LoVo (cell line): ENCODE measurements around the gene NEB.

Experiments
- DNase-seq: peaks from one replicate; pipeline ENCODE4 v3.0.0-alpha.2; 2016; ENCODE audit warnings: low spot score

Gene NEB

DNA sequence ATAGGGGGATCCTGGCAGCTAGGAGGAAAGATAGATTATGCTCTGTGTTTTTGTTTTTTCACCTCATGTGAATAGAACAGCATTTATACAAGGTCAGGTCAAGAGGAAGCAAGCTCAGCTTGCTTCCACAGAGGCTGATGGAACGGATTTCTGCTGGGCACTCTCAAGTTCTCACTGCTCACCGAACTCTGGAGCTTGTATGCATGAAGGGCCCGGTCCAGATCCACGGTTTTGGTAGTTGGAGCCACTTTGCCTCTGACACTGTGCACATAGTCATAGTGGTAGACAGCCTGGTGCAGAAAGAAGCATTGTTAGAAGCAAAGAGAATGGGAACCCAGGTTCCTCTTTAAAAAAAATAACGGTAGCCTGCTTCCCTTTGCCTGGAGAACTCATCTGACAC, 182.7 kb downstream of the NEB start:
- DNase-seq = no peak

DNA sequence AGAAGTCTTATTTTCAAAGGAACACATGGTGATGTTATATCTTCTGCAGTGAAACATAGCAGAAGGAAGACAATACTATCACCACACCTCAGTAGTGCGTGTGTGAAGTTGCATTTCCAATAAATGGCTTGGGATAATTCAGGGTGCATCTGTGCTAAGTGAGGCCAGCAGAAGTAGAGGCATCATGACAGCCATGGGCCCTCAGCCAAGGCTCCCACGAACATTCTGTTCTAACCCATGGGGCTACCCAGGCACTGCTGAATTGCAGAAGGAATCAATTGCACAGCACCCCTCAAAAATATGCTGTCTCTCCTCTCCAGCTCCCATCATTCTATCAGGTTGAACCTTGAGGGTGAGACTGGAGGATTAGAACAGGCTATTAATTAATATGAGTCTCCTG, 185.1 kb downstream of the NEB start:
- DNase-seq = no peak

DNA sequence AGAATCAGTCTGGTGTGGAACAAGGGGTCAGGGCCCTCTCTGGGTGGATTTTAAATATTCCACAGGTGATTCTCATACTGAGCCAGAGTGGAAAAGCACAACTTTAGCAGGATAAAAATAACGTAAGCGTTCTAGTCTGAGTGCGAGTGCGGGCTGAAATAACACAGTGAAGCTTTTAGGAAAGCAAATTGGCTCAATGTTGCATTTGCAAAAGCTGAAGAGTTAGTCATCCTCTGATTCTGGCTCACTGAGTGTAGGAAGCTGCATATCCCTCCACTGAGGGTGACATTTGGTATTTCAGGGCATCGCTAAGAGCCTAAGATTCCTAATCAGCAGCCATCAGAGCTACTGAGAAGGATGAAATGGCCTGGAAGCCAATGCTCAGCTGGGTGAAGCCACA, 189.8 kb downstream of the NEB start:
- no peak for DNase-seq

DNA sequence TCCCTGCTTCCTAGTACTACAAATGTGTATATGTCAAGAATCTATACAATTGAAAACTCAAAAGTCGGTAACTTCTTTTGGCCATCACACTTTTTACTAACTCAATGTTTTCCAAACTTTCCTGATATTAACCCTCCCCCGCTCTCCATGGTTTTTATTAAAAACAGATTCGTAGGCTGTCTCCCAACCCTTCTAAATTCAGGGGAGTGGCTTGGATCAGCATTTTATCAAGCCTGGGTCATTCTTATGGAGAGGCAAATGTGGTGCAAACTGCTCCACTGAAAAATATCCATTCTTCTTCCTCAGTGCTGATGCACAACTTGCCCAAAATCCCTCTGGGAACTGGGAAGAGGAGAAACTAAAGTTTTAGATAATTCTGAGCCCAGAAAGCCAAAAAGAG, 190.4 kb downstream of the NEB start:
- no peak for DNase-seq

DNA sequence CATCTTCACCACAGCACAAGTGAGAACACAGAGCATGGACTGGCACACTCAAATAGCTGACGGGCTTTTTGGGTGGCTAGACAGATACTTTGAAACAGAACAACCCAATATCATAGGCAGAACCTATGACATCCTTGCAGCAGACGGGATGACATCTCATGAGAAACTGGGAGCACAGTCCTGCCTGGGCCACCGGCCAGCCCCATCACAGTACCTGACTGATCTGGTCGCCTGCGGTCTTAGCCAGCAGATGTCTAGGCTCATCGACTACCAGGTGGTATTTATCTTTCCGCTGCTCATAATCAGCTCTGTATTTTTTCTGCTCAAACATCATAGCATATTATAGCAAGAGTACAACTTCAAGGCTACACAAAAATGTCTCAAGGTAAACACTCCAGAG, 200.3 kb downstream of the NEB start:
- DNase-seq = no peak

DNA sequence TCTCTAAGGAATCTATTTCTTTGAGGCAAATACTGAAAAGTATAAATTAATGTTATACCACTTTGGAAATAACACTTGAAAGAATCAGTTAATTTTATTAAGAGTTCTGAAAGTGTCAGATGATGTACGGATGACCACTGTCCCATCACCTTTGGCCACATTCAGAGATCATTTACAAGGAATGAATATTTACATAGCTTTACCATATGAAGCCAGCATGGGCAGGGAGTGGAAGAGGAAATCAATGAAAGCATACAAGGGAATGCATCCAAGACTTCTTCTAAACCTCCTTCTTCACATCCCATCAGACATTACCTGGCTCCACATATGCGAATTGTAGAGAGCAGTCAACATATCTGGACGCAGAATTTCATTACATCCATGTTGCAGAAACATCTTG, 201.1 kb downstream of the NEB start:
- DNase-seq = no peak

DNA sequence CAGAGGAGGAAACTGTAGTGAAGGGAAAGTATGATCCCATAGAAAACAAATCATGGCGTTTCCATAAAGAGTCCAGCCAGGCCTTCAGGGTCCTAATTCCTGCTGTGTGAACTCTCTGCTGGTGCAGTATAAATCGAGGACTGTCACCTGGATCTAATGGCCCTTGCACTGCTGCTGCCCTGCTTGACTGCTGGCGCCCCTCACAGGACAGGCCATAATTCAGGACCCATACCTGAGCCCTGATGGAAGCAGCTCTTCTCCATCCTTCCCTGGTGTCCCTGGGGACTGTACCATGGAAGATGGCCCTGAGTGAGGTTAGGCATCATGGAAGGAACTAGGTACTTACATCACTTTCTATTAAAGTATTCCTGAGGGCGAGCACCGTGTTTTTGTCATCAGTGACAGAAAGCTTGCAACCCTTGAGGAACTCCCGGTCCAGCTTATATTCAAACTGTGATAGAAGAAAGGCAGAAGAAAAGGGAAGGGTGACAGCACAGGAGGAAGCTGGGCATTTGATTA, 207.6 kb downstream of the NEB start:
- DNase-seq = no peak

DNA sequence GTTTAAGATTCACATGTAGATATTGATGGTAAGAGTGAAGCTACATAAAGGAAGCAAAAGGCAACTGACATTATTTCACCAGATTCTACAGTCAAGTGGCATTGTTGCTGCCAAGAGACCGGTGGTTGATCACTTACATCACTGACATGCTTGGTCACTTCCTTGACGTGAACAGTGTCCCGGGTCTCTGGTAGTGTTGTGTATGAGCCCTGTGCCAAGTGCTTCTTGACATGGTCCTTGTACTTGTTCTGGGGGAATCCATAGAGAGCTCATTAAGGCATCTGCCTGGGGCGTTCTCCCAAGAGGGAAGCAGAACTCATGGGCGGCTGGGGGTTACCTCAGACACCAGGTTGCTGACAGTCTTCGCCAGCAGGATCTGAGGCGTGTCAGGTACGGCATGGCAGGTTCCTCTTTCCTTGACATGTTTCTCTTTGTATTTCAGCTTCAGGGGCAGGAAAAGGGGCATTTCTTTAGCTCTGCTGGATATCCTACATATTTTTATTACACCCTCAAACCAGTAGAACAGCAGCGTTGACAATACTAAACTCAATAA, 208.4 kb downstream of the NEB start:
- DNase-seq = no peak

DNA sequence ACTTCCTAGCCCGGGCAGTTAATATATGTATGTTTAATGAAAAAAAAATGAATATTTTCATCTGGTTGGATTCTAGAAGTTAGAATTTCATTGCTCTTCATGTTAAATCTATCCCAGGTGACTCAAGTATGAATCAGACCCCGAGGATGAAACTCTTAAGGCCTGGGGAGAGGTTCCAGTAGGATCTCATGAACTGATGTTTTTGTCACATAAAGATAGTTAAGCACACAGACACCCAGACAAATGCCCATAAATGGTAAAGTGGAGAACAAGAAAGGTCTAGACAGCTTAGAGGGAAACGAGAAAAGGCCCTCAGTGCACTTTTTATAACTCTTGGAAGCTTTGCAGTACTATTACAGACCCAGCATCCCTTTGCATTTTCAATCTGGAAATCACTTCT, 210.4 kb downstream of the NEB start:
- DNase-seq = no peak

DNA sequence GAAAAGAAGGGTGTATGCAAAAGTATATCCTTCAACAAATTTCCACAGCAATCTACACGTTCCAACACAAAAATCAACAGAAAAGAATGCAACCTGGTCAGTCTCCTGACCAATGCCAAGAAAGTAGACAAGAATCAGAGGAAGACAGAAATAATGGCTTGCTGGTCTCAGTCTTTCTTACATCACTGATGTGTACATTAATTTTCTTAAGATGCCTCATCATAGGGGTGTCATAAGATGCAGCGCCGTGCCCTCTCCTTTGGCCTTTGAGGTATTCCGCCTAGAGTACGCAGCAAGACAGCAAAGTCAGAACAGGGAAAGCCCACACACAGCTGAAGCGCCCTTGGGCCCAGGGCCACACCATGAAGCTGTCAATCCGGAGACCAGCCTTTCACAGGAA, 211.7 kb downstream of the NEB start:
- no peak for DNase-seq

DNA sequence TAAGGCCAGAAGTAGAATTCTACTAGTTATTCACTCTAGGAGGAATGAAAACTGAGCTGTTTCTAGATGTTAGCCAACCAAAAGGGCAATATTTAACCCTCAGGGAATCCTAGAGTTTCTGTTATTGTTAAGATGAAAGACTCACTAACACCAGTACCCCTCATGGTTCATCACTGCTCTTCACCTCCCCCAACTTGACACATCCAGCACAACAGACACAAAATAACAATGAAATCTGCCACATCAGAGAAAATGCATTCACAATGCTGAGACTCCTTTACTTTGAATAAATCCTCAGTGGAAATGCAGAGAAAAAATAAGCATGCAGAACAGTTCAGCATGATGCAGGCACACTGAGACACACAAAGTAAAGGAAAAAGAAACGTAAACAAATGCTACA, 213.3 kb downstream of the NEB start:
- no peak for DNase-seq

DNA sequence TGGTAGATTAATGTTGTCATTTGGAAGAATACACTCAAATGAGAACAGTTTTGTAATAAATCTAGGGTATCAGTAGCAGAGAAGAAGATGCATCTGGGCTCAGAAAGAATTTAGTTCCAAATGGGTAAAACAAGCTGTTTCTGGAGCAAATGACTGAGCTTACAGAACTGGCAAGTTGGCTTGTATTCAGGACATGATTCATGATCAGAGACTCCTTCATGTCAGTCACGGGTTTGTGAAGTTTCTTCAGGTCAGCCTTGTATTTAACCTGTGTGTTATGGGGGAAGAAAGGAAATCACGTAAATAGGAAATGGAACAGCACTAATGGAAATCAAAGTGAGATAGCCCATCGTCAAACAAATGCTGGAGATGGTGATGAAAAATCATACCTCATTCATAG, 215.5 kb downstream of the NEB start:
- no peak for DNase-seq

DNA sequence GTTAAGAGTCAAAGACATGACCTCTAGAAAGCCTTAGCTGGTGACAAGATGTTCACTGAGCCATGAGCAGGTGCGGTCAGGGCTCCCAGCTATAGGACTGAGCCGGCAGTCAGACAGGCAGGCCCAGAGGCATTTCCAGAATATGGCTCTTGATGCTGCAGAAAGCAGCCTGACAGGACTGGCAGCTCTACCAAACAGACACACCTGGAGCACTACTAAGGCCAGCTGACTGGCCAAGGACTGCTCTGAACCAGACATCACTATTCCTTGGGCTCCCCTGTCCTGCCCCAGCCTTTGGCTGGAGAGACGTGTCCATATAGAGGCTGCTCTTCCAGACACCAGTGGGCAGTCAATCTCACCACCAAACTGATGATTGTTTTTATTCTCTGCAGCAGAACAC, 225.8 kb downstream of the NEB start:
- DNase-seq = no peak

DNA sequence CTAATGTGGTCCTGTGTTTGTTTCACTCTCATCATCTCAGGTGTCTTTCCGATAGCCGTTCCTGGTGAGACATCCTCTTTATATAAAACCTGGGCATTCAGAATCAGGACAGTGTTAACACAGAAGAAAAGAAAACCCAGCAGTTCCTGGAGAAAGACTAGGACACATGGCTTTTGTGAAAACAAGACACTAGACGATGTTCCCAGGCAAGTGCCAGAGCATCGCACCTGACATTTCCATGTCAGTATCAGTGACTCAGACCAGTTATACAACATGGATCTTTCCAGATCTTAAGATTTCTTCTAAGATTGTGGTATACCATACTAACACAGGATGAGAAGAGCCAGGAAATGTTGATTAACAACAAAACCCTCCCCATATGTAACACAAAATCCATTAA, 228.1 kb downstream of the NEB start:
- DNase-seq = no peak

DNA sequence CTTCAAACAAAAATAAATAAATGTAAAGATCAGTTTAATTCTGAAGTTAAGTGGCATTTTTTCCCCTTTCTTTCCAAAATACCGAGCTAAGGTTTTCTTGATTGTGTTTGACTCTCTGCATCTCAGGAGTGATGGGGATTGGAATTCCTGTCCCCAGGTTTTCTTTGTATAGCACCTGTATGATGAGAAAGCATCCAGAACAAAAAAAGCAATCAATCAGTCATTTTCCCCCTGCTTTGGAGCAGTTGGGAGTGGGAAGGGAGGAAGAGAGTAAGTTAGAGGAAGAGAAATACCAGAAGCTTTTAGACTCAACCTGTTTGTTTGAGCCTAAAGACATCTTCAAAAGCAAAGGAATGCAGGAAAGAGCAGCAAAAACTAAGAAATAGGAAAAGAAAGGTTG, 236.1 kb downstream of the NEB start:
- no peak for DNase-seq

DNA sequence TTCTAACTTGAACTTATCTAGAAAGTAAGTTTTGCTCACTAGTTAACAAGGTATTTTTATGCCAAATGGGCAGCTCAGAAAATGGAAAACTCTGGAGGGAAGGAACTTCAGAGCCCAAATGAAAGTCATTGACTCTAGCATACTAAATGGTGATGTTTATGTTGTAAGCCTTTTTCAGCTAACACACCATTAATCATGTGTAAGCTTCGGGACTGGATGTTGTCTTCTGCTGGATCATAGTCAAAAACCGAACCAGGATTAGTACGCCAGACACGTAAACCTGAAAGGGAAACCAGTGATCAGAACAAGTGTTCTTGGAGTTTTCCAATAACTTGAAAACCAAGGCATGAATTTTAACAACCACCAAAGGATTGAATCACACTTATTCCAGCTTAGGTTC, 242.8 kb downstream of the NEB start:
- no peak for DNase-seq

DNA sequence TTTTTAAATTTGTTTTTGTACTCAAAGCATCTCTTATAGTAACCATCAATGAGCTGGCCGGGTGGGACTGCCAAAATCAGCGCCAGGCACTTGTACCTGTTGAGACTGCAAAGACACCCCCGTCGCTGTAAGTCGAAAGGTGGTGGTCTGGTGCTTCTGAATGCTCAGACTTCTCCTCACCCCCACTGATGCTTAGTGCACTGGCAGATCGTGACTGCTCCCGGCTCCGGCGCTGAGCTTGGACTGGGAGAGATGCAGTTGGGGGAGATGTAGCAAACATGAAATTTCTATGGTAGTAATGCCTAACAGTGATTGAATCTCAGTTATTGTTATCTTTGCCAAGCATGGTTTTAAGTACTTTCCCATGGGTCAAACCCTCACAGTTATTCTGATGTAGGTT, 244.0 kb downstream of the NEB start:
- no peak for DNase-seq

DNA sequence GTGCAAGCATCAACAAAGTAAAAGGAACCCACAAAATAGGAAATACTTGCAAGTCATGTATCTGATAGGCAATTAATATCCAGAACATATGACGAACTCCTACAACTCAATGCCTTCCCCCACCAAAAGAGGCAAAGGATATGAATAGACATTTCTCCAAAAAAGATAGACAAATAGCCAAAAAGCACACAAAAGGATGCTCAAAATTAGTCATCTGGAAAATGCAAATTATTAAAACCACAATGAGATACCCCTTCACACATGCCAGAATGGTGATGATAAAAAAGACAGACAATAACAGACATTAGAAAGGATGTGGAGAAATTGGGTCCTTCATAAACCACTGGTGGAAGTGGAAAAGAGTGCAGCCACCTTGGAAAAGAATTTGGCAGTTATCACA, 248.2 kb downstream of the NEB start:
- DNase-seq = no peak

DNA sequence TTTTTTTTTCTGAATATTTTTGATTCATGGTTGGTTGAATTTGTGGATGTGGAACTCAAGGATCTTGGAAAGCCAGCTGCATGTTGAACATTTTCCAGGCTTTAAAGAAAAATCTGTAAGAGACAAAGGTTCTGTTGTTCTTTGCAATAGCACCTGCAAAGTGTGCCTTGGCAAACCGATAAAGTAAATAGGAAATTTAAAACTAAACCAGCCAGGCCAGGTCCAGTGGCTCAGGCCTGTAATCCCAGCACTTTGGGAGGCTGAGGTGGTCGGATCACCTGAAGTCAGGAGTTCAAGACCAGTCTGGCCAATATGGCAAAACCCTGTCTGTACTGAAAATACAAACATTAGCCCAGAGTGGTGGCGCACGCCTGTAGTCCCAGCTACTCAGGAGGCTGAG, 250.2 kb downstream of the NEB start:
- DNase-seq = no peak

DNA sequence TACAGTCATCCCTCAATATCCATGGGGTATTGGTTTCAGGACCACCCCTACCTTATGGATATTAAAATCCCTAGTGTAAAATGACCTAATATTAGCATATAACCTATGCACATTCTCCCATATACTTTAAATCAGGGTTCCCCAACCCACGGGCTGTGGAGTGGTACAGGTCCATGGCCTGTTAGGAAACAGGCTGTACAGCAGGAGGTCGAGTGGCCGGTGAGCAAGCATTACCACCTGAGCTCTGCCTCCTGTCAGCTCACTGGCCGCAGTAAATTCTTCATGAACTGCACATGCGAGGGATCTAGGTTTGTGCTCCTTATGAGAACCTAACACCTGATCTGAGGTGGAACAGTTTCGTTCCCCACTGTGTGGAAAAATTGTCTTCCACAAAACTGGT, 250.7 kb downstream of the NEB start:
- no peak for DNase-seq

DNA sequence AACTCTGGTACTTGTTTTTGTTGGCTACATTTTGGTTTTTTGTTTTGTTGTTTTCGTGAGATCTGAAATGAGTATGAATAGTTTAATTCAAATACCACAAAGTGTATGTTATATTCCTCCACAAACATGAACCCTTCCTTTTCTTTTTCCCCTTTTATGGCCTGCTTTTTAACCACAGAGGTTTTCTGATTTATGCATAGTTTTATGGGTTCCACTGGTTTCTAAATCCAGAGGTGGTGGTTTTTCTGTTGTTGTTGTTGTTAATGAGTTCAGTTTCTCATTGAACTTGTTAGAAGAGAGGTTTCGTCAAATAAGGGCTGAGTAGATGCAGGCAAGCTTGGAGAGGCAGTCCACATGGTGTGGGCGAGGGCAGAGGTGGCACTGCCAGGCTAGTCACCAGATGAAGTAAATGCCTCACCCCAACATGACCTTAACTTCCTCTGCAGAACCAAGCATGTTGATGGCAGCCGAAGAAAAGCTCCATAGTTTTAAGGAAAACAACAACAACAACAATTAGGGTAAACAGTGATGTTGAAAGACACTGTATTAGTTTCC, 252.0 kb downstream of the NEB start:
- DNase-seq = no peak

DNA sequence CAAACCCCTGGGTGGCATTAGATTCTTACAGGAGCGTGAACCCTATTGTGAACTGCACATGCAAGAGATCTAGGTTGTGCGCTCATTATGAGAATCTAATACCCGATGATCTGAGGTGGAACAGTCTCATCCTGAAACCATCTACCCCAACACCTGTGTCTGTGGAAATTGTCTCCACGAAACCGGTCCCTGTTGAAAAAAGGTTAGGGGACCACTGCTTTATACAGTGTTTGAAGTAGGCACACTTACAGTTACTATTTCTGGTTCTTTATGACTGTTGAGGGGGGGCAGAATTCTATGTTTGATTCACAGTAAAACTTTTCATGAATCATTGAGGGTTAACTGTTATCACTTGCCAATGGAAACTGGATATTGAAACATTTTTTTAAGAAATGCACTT, 252.5 kb downstream of the NEB start:
- no peak for DNase-seq

DNA sequence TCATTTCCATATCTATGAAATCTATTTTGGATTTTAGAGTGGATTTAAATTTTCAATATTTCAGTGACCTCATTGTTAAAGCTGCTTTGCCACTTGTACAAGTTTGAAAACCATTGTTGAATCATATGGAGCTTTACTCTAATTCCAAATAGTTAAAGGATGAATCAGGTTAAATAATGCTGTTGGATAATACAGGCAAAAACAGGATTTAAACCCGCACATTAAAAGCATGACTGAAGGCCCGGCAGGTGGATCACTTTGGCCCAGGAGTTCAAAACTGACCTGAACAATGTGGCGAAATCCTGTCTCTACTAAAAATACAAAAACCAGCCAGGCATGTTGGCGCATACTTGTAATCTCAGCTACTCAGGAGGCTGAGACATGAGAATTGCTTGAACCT, 256.3 kb downstream of the NEB start:
- DNase-seq = no peak

DNA sequence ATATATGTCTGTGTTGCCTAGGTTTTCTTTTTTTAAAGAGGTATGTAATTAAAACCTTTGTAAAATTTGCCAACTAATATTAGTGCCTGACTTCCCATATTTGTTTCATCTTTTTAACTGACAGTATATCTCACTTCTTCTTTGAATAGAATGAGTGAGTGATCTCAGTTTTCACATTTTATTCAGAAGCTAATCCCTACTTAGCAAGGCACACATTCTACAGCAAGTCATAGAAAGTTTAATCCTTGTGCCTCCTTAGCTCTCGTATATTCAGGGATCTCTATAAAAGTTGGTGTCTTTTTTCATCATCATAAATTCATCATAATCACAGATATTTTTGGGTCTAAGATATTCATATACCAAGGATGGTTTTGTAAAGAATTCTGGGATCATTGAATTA, 258.0 kb downstream of the NEB start:
- no peak for DNase-seq

DNA sequence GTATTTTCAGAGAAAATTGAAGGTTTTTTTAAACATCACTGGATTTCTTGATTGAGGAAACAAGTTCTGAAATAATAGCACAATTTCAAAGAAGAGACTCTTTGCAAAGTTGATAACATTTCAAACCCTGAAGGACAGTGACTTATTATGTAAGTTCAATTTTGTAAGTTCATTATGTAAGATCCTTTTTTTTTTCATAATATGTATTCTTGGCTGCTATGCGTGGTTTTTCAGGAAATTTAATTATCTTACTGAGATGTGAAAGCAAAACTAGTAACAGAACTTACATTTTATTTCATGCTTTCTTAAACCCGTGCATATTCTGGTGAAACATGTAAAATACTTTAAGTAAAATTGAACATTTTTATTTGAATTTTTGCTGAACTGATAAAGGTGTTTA, 259.2 kb downstream of the NEB start:
- DNase-seq = no peak
